Measurements from ENCODE around the gene OPTC.

OPTC gene

DNA sequence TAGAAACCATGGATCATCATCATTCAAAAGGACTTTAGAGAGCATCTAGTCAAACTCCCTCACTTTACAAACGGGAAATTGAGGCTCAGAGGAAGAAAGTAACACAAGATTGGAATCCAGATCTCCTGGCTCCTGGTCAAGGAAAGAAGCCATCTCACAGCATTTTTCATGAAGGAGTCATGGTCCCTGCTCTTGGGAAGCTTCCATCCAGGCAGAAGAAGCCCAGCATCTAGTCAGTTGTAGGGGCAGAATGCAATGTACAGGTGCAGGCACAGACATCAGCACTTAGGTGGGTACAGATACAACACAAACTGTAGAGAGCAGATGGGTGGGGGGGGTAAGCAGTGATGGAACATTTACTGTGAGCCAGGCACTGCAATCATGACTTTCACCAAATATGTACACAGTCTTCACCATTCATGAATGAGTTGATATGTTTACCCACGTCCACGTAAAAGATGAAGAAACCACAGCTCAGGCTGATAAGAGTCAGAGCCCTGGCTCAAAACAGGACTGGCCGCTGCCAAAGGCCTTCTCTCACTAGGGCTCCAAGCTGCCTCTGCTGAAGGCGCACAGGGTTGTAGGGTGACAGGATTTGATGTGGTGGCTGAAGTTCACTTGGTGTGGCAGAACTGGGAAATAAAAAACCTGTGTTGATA, 44.0 kb downstream of the OPTC start:
- TF ChIP-seq RAD21 (IDR thresholded peaks at IDR 0.05; ENCODE audit: low read depth) (no peak), TAF1 (IDR thresholded peaks at IDR 0.05; ENCODE audit: low read depth) (no peak), CEBPB (IDR thresholded peaks at IDR 0.05) (no peak), EGR1 (IDR thresholded peaks at IDR 0.05) (no peak), NFIC (IDR thresholded peaks at IDR 0.05) (no peak), CREB1 (IDR thresholded peaks at IDR 0.05; ENCODE audit: low read depth) (no peak), YY1 (IDR thresholded peaks at IDR 0.05; ENCODE audit: low read depth) (no peak), EP300 (IDR thresholded peaks at IDR 0.05; ENCODE audit: borderline replicate concordance) (no peak), TEAD4 (IDR thresholded peaks at IDR 0.05) (no peak), ZBTB7A (IDR thresholded peaks at IDR 0.05; ENCODE audit: low read depth) (no peak), TCF12 (IDR thresholded peaks at IDR 0.05; ENCODE audit: low read depth) (no peak), FOXM1 (IDR thresholded peaks at IDR 0.05; ENCODE audit: borderline replicate concordance, low read depth) (no peak)
- TF ChIP-seq, protein P1, sequence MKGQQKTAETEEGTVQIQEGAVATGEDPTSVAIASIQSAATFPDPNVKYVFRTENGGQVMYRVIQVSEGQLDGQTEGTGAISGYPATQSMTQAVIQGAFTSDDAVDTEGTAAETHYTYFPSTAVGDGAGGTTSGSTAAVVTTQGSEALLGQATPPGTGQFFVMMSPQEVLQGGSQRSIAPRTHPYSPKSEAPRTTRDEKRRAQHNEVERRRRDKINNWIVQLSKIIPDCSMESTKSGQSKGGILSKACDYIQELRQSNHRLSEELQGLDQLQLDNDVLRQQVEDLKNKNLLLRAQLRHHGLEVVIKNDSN (IDR thresholded peaks at IDR 0.05): no peak
- TF ChIP-seq, protein P2, sequence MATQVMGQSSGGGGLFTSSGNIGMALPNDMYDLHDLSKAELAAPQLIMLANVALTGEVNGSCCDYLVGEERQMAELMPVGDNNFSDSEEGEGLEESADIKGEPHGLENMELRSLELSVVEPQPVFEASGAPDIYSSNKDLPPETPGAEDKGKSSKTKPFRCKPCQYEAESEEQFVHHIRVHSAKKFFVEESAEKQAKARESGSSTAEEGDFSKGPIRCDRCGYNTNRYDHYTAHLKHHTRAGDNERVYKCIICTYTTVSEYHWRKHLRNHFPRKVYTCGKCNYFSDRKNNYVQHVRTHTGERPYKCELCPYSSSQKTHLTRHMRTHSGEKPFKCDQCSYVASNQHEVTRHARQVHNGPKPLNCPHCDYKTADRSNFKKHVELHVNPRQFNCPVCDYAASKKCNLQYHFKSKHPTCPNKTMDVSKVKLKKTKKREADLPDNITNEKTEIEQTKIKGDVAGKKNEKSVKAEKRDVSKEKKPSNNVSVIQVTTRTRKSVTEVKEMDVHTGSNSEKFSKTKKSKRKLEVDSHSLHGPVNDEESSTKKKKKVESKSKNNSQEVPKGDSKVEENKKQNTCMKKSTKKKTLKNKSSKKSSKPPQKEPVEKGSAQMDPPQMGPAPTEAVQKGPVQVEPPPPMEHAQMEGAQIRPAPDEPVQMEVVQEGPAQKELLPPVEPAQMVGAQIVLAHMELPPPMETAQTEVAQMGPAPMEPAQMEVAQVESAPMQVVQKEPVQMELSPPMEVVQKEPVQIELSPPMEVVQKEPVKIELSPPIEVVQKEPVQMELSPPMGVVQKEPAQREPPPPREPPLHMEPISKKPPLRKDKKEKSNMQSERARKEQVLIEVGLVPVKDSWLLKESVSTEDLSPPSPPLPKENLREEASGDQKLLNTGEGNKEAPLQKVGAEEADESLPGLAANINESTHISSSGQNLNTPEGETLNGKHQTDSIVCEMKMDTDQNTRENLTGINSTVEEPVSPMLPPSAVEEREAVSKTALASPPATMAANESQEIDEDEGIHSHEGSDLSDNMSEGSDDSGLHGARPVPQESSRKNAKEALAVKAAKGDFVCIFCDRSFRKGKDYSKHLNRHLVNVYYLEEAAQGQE (IDR thresholded peaks at IDR 0.05; ENCODE audit: low read depth): no peak
- TF ChIP-seq, protein P3, sequence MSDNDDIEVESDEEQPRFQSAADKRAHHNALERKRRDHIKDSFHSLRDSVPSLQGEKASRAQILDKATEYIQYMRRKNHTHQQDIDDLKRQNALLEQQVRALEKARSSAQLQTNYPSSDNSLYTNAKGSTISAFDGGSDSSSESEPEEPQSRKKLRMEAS (IDR thresholded peaks at IDR 0.05): no peak

DNA sequence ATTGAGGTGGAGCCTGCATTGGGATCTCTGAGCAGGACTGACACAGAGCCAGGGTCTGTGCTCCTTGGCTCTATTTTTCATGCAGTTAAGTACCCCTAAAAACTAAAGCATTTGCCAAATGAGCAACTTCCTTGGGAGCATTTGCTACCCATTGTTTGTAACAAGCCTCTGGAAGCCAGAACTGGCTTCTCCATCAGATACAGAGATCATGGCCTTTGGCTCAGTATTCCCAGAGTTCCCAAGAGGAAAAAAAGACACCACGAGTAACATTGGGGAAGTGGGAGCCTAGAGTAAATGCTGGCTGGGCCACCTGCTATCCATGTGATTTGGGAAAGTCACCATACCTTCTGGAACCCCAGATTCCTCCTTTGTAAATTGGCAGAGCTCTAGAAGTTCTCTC, 44.8 kb downstream of the OPTC start:
- no peak for TF ChIP-seq CREB1 (IDR thresholded peaks at IDR 0.05; ENCODE audit: low read depth)
- no peak for TF ChIP-seq YY1 (IDR thresholded peaks at IDR 0.05; ENCODE audit: low read depth)
- no peak for TF ChIP-seq CEBPB (IDR thresholded peaks at IDR 0.05)
- TF ChIP-seq TCF12 (IDR thresholded peaks at IDR 0.05; ENCODE audit: low read depth): no peak
- no peak for TF ChIP-seq ZBTB7A (IDR thresholded peaks at IDR 0.05; ENCODE audit: low read depth)
- TF ChIP-seq EGR1 (IDR thresholded peaks at IDR 0.05): no peak
- TF ChIP-seq TAF1 (IDR thresholded peaks at IDR 0.05; ENCODE audit: low read depth): no peak
- TF ChIP-seq, protein P3 (IDR thresholded peaks at IDR 0.05): no peak
- no peak for TF ChIP-seq RAD21 (IDR thresholded peaks at IDR 0.05; ENCODE audit: low read depth)
- no peak for TF ChIP-seq TEAD4 (IDR thresholded peaks at IDR 0.05)

DNA sequence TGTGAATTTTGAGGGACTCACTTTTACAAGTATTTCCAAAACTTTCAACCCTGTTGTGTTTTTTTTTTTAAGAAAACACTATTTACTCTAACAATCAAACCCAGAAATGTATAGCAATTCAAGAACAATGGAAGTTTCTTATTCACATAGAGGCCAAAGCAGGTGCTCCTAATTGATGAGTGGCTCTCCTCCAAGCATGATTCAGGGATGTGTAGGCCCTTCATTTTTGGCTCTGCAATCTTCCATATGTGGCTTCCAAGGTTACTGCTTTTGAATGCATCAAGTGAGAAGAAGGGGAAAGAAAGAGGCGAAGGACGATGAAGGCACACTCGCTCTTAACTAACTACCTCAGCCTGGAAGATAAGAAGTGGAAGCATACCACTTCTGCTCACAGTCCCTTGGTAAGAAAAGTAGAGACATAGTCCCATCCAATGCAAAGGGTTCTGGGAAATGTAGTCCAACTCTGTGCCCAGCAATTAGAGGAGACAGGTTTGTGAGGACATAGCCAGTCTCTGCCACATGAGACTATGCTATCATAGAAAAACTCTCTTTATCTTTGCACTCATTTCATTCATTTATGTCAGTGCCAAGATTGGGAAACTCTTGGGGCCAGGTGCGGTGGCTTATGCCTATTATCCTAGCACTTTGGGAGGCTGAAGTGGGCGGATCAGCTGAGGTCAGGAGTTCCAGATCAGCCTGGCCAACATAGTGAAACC, 46.0 kb downstream of the OPTC start:
- no peak for TF ChIP-seq CREB1 (IDR thresholded peaks at IDR 0.05; ENCODE audit: low read depth)
- no peak for TF ChIP-seq YY1 (IDR thresholded peaks at IDR 0.05; ENCODE audit: low read depth)
- TF ChIP-seq CEBPB (IDR thresholded peaks at IDR 0.05): no peak
- TF ChIP-seq ZBTB7A (IDR thresholded peaks at IDR 0.05; ENCODE audit: low read depth): no peak
- TF ChIP-seq, protein P2 (IDR thresholded peaks at IDR 0.05; ENCODE audit: low read depth): no peak
- TF ChIP-seq TCF12 (IDR thresholded peaks at IDR 0.05; ENCODE audit: low read depth): no peak
- no peak for TF ChIP-seq NFIC (IDR thresholded peaks at IDR 0.05)
- TF ChIP-seq, protein P1 (IDR thresholded peaks at IDR 0.05): no peak
- no peak for TF ChIP-seq FOXM1 (IDR thresholded peaks at IDR 0.05; ENCODE audit: borderline replicate concordance, low read depth)
- no peak for TF ChIP-seq EGR1 (IDR thresholded peaks at IDR 0.05)
- TF ChIP-seq, protein P3 (IDR thresholded peaks at IDR 0.05): no peak
- TF ChIP-seq TAF1 (IDR thresholded peaks at IDR 0.05; ENCODE audit: low read depth): no peak
- TF ChIP-seq TEAD4 (IDR thresholded peaks at IDR 0.05): no peak
- no peak for TF ChIP-seq EP300 (IDR thresholded peaks at IDR 0.05; ENCODE audit: borderline replicate concordance)
- TF ChIP-seq RAD21 (IDR thresholded peaks at IDR 0.05; ENCODE audit: low read depth): no peak

DNA sequence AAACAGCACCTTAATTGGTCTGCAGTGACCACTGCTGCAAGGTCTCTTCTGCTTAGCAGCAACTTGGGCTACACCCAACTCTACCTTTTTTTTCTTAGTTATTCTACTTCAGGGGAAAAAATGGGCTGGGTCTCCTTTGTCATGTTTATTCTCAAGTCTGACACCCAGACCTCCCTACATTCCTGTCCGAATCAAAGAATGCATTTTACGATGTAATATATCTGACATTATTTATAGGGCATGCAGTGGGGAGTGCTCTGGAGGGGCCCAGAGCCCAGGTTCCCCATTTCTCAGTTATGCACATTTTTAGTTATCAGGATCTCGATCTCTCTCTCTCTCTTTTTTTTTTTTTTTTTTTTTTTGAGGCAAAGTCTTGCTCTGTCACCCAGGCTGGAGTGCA, 50.5 kb downstream of the OPTC start:
- no peak for TF ChIP-seq EP300 (IDR thresholded peaks at IDR 0.05; ENCODE audit: borderline replicate concordance)
- no peak for TF ChIP-seq CREB1 (IDR thresholded peaks at IDR 0.05; ENCODE audit: low read depth)
- no peak for TF ChIP-seq CEBPB (IDR thresholded peaks at IDR 0.05)
- no peak for TF ChIP-seq NFIC (IDR thresholded peaks at IDR 0.05)
- TF ChIP-seq, protein P2 (IDR thresholded peaks at IDR 0.05; ENCODE audit: low read depth): no peak
- no peak for TF ChIP-seq FOXM1 (IDR thresholded peaks at IDR 0.05; ENCODE audit: borderline replicate concordance, low read depth)
- no peak for TF ChIP-seq YY1 (IDR thresholded peaks at IDR 0.05; ENCODE audit: low read depth)
- no peak for TF ChIP-seq TAF1 (IDR thresholded peaks at IDR 0.05; ENCODE audit: low read depth)
